ENCODE measurements around the gene CSNK2A3. TPM values are rescaled to one million over a fixed set of nuclear protein-coding genes. Genes with fewer than 3 reads are reported as not detected.

Gene CSNK2A3
- total RNA-seq, 2 experiments from 2014 or later: 0.63 to 0.82 TPM

DNA sequence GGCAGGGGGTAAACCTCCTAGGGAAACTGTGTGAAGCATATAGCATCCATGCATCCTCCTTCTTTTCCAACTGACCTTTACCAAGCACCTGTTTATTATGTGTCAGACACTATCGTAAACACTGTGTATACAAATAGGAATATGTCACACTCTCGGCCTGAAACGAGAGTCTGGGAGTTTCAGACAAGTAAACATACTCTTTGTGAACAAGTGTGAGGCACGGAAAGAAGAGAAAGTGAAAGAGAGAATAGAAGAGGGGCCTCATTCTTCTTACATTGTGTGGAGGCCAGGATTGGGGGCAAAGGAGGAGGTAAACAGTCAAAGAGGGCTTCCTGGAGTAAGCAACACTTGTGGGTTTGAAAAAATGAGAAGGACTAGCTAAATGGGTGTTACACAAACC is 16.4 kb downstream of the CSNK2A3 start:
- Histone ChIP-seq H3K9me2 (ENCODE audit: insufficient read depth, low read length) (no peaks in the 10 kb centered on the region), H2AFZ (ENCODE audit: low read length) (no peak overlapping the region), H3K9me3 (ENCODE audit: low read length) (no peaks in the 10 kb centered on the region), H3K36me3 (ENCODE audit: insufficient read depth, low read length) (no peaks in the 10 kb centered on the region), H3K4me3 (ENCODE audit: low read depth, low read length, poor library complexity, severe bottlenecking) (no peak overlapping the region), H3K4me1 (ENCODE audit: insufficient read depth, low read length, poor library complexity, severe bottlenecking) (no peaks in the 10 kb centered on the region), H3K4me2 (ENCODE audit: low read length) (no peak overlapping the region), H4K20me1 (ENCODE audit: insufficient read depth, low read length) (no peaks in the 10 kb centered on the region), H3K79me2 (ENCODE audit: insufficient read depth, low read depth, low read length) (no peaks in the 10 kb centered on the region), H3K27ac (ENCODE audit: low read depth, low read length, poor library complexity, severe bottlenecking) (no peak overlapping the region)
- POLR2A ChIA-PET: no interaction called here
- intact Hi-C loops (cut with micrococcal nuclease; ENCODE audit: unreplicated experiment): no loop called here
- TF ChIP-seq EZH2phosphoT487 (IDR thresholded peaks at IDR 0.05; ENCODE audit: borderline replicate concordance, low read depth, low read length): no peak
- DNase-seq (ENCODE audit: low spot score): no peak
- BruUV-seq (replicated peaks): no TSS peak
- CTCF ChIA-PET (ENCODE audit: unreplicated experiment): no interaction called here

- H3K9me3 ChIP-seq (ENCODE audit: low read length): no peaks in the 10 kb centered on the region
Observed at GRCh38 chr11:11335043-11335442, 18.0 kb downstream of the CSNK2A3 start.

GRCh38 chr11:11334607-11335006 is 18.4 kb downstream of the CSNK2A3 start:
- H3K79me2 ChIP-seq (ENCODE audit: insufficient read depth, low read depth, low read length): no peaks in the 10 kb centered on the region
- no peaks in the 10 kb centered on the region for H3K9me3 ChIP-seq (ENCODE audit: low read length)
- H3K27ac ChIP-seq (ENCODE audit: low read depth, low read length, poor library complexity, severe bottlenecking): no peak overlapping the region
- no peaks in the 10 kb centered on the region for H3K9me2 ChIP-seq (ENCODE audit: insufficient read depth, low read length)
- no peak for DNase-seq (ENCODE audit: low spot score)
- TF ChIP-seq, protein P1, sequence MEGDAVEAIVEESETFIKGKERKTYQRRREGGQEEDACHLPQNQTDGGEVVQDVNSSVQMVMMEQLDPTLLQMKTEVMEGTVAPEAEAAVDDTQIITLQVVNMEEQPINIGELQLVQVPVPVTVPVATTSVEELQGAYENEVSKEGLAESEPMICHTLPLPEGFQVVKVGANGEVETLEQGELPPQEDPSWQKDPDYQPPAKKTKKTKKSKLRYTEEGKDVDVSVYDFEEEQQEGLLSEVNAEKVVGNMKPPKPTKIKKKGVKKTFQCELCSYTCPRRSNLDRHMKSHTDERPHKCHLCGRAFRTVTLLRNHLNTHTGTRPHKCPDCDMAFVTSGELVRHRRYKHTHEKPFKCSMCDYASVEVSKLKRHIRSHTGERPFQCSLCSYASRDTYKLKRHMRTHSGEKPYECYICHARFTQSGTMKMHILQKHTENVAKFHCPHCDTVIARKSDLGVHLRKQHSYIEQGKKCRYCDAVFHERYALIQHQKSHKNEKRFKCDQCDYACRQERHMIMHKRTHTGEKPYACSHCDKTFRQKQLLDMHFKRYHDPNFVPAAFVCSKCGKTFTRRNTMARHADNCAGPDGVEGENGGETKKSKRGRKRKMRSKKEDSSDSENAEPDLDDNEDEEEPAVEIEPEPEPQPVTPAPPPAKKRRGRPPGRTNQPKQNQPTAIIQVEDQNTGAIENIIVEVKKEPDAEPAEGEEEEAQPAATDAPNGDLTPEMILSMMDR (conservative IDR thresholded peaks at IDR 0.05; ENCODE audit: low read length): no peak
- no peak for TF ChIP-seq EZH2phosphoT487 (IDR thresholded peaks at IDR 0.05; ENCODE audit: borderline replicate concordance, low read depth, low read length)
- ChIA-PET CTCF (ENCODE audit: unreplicated experiment) (no interaction called here), POLR2A (no interaction called here)
- H3K36me3 ChIP-seq (ENCODE audit: insufficient read depth, low read length): no peaks in the 10 kb centered on the region
- H2AFZ ChIP-seq (ENCODE audit: low read length): no peak overlapping the region
- no peak overlapping the region for H3K4me2 ChIP-seq (ENCODE audit: low read length)
- no peaks in the 10 kb centered on the region for H4K20me1 ChIP-seq (ENCODE audit: insufficient read depth, low read length)
- H3K4me3 ChIP-seq (ENCODE audit: low read depth, low read length, poor library complexity, severe bottlenecking): no peak overlapping the region
- no TSS peak for BruUV-seq (replicated peaks)
- intact Hi-C loops (cut with micrococcal nuclease; ENCODE audit: unreplicated experiment): no loop called here
- no peaks in the 10 kb centered on the region for H3K4me1 ChIP-seq (ENCODE audit: insufficient read depth, low read length, poor library complexity, severe bottlenecking)

More at GRCh38 chr11:11335043-11335442, 18.0 kb downstream of the CSNK2A3 start:
- no peaks in the 10 kb centered on the region for H3K4me1 ChIP-seq (ENCODE audit: insufficient read depth, low read length, poor library complexity, severe bottlenecking)
- no peak for DNase-seq (ENCODE audit: low spot score)
- ChIA-PET POLR2A (no interaction called here), CTCF (ENCODE audit: unreplicated experiment) (no interaction called here)
- intact Hi-C loops (cut with micrococcal nuclease; ENCODE audit: unreplicated experiment): no loop called here
- H3K4me3 ChIP-seq (ENCODE audit: low read depth, low read length, poor library complexity, severe bottlenecking): no peak overlapping the region
- H3K9me2 ChIP-seq (ENCODE audit: insufficient read depth, low read length): no peaks in the 10 kb centered on the region
- no peak for TF ChIP-seq EZH2phosphoT487 (IDR thresholded peaks at IDR 0.05; ENCODE audit: borderline replicate concordance, low read depth, low read length)
- TF ChIP-seq, protein P1 (conservative IDR thresholded peaks at IDR 0.05; ENCODE audit: low read length): no peak
- no peak overlapping the region for H3K4me2 ChIP-seq (ENCODE audit: low read length)
- no TSS peak for BruUV-seq (replicated peaks)
- no peak overlapping the region for H2AFZ ChIP-seq (ENCODE audit: low read length)
- H4K20me1 ChIP-seq (ENCODE audit: insufficient read depth, low read length): no peaks in the 10 kb centered on the region
- H3K79me2 ChIP-seq (ENCODE audit: insufficient read depth, low read depth, low read length): no peaks in the 10 kb centered on the region
- no peak overlapping the region for H3K27ac ChIP-seq (ENCODE audit: low read depth, low read length, poor library complexity, severe bottlenecking)
- no peaks in the 10 kb centered on the region for H3K36me3 ChIP-seq (ENCODE audit: insufficient read depth, low read length)
